HepG2 (cell line): ENCODE data around the gene TACC3. TPM values are rescaled to one million over a fixed set of nuclear protein-coding genes. Genes with fewer than 3 reads are reported as not detected.
A peak's percentile ranks its signal among the peaks of the same experiment; 100 is the strongest.

Experiments
- FOSL1 ChIP-seq: sonication (generic); formaldehyde crosslinking; IDR thresholded peaks from 2 replicates; pipeline ENCODE4 v1.9.0; 2021; ENCODE audit warnings: missing genetic modification reagents, borderline replicate concordance
- MTA3 ChIP-seq: sonication (generic); formaldehyde crosslinking; IDR thresholded peaks from 2 replicates; pipeline ENCODE4 v1.4.0; 2020; ENCODE audit warnings: missing genetic modification reagents
- SNAPC2 ChIP-seq: sonication (generic); formaldehyde crosslinking; IDR thresholded peaks from 2 replicates; pipeline ENCODE4 v1.8.1; 2022; ENCODE audit warnings: mild to moderate bottlenecking, missing genetic modification reagents
- SP140L ChIP-seq: sonication (generic); formaldehyde crosslinking; IDR thresholded peaks from 2 replicates; pipeline ENCODE4 v1.4.0; 2020; ENCODE audit warnings: missing genetic modification reagents, borderline replicate concordance
- SRSF1 ChIP-seq: fragments of 200-400 bp; formaldehyde crosslinking; optimal IDR thresholded peaks from 2 replicates; pipeline ENCODE3; 2017; ENCODE audit warnings: mild to moderate bottlenecking, low read depth, low read length, moderate library complexity
- ZFP90 ChIP-seq: sonication (generic); formaldehyde crosslinking; IDR thresholded peaks from 2 replicates; pipeline ENCODE4 v1.8.0; 2022; ENCODE audit warnings: missing genetic modification reagents, mild to moderate bottlenecking, inconsistent platforms, borderline replicate concordance
- ZNF468 ChIP-seq: sonication (generic); formaldehyde crosslinking; IDR thresholded peaks from 2 replicates; pipeline ENCODE4 v1.8.0; 2022; ENCODE audit warnings: mild to moderate bottlenecking, moderate library complexity, missing genetic modification reagents
- ZNF83 ChIP-seq: sonication (generic); formaldehyde crosslinking; IDR thresholded peaks from 2 replicates; pipeline ENCODE4 v1.4.0; 2020; ENCODE audit warnings: missing genetic modification reagents, mild to moderate bottlenecking, borderline replicate concordance
- polyA plus RNA-seq, 8 experiments: library from polyadenylated mRNA; depleted of rRNA in 3 of 8; stranded (reverse) in 7 of 8; unstranded in 1 of 8; fragments of >200 nt; fragmentation: Illumina TruSeq in 4 of 8; extraction: Trizol in 4 of 8; gene quantifications; 2 replicates each; pipeline versions ENCODE4 v1.2.1 to v1.2.3, GENCODE V29; 2011 to 2016; ENCODE audit warnings: low read depth in 4 of 8, missing spikeins in 1 of 8, mixed read lengths in 1 of 8; ENCODE audit not compliant: insufficient read depth in 1 of 8
- total RNA-seq, 5 experiments: library from RNA; depleted of rRNA; stranded (reverse); fragments of >200 nt; fragmentation: Illumina TruSeq; extraction: Trizol; gene quantifications; 2 replicates each; pipeline ENCODE4 v1.2.3, GENCODE V29; 2016; ENCODE audit warnings: low read depth in 1 of 5
- TF ChIP-seq, protein P1 (sequence below): sonication (generic); formaldehyde crosslinking; IDR thresholded peaks from 2 replicates; pipeline ENCODE4 v1.4.0; 2020; ENCODE audit warnings: mild to moderate bottlenecking, missing genetic modification reagents
- TF ChIP-seq, protein P2 (sequence below): sonication (generic); formaldehyde crosslinking; IDR thresholded peaks from 2 replicates; pipeline ENCODE4 v1.5.0; 2020; ENCODE audit warnings: missing genetic modification reagents
- TF ChIP-seq, protein P3 (sequence below): sonication (generic); formaldehyde crosslinking; IDR thresholded peaks from 2 replicates; pipeline ENCODE4 v1.5.1; 2020; ENCODE audit warnings: mild to moderate bottlenecking, missing genetic modification reagents
- TF ChIP-seq, protein P4 (sequence below): sonication (generic); formaldehyde crosslinking; IDR thresholded peaks from 2 replicates; pipeline ENCODE4 v1.5.0; 2020; ENCODE audit warnings: mild to moderate bottlenecking, missing genetic modification reagents, borderline replicate concordance
- TF ChIP-seq, protein P5 (sequence below): sonication (generic); formaldehyde crosslinking; IDR thresholded peaks from 2 replicates; pipeline ENCODE4 v1.5.0; 2020; ENCODE audit warnings: mild to moderate bottlenecking, missing genetic modification reagents
- TF ChIP-seq, protein P6 (sequence below): sonication (generic); formaldehyde crosslinking; IDR thresholded peaks from 2 replicates; pipeline ENCODE4 v1.9.0; 2021; ENCODE audit warnings: missing genetic modification reagents, borderline replicate concordance

Gene TACC3
- total and polyA plus RNA-seq, 2 of the 13 experiments (the other 11 are each of a cell fraction or from before 2014, with no cell fraction given) = 20.3 to 21.2 TPM

DNA sequence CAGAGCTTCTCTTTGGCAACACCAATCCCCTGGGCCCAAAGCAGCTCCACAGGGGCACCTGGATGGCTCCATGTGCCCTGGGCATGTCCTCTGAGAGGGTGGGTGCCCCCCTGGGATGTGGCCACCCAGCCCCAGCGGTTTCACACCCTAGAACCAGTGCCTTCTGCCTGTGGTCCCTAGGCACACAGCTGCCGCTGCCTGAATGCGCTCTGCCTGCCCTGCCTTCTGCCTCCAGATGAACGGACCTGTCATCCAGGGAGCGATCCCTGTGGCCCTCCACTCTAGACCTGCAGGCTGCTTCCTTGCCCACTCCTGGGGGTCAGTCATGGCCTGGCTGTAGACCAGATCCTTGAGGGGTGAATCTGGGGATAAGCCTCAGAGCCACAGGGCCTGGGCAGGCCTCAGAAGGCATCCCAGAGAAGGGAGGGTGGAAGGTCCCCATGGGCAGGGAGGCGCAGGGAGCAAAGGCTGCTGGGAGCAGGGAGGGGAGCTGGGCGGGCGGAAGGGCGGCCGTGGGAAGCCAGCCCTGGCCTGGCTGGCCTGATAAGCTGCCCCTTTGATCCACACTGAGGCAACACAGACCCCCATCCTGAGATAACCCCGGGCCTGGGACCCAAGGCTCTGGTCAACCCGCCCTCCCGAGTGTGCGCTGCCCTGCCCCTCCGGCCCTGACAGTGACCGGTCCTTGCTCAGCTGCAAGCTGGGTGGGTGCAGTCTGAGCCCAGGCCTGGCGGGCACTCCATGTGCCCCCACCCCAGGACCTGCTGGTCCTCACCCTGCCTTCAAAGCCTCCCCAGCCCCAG lies 63.7 kb downstream of the TACC3 start (continued):
- peak; percentile 54; the same call in 1 of the 2 replicates for TF ChIP-seq ZFP90 (CRISPR knock-in tag)
- TF ChIP-seq, protein P1, sequence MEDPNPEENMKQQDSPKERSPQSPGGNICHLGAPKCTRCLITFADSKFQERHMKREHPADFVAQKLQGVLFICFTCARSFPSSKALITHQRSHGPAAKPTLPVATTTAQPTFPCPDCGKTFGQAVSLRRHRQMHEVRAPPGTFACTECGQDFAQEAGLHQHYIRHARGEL (CRISPR knock-in tag) = no peak
- peak; percentile 18 for TF ChIP-seq SRSF1
- TF ChIP-seq FOSL1 (CRISPR knock-in tag) = no peak
- TF ChIP-seq, protein P2, sequence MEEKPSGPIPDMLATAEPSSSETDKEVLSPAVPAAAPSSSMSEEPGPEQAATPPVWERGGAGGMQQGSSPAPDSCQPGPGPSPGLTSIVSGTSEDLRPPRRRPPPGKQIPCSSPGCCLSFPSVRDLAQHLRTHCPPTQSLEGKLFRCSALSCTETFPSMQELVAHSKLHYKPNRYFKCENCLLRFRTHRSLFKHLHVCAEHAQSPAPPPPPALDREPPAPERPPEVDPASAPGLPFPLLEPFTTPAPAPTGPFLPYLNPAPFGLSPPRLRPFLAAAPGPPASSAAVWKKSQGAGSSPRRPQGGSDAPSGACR (CRISPR knock-in tag) = peak; percentile 81; the same call in 1 of the 2 replicates
- 0 out of 2 replicates have a peak, but pooled peaks have one; percentile 29 for TF ChIP-seq ZNF468 (CRISPR knock-in tag)
- no peak for TF ChIP-seq ZNF83
- TF ChIP-seq, protein P3, sequence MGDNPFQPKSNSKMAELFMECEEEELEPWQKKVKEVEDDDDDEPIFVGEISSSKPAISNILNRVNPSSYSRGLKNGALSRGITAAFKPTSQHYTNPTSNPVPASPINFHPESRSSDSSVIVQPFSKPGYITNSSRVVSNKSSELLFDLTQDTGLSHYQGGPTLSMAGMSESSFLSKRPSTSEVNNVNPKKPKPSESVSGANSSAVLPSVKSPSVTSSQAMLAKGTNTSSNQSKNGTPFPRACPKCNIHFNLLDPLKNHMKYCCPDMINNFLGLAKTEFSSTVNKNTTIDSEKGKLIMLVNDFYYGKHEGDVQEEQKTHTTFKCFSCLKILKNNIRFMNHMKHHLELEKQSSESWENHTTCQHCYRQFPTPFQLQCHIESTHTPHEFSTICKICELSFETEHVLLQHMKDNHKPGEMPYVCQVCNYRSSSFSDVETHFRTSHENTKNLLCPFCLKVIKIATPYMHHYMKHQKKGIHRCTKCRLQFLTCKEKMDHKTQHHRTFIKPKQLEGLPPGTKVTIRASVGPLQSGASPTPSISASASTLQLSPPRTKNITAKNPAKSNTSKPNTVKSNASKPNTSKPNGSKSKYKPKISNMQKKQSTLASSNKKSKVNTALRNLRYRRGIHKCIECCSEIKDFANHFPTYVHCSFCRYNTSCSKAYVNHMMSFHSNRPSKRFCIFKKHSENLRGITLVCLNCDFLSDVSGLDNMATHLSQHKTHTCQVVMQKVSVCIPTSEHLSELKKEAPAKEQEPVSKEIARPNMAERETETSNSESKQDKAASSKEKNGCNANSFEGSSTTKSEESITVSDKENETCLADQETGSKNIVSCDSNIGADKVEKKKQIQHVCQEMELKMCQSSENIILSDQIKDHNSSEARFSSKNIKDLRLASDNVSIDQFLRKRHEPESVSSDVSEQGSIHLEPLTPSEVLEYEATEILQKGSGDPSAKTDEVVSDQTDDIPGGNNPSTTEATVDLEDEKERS = no peak
- TF ChIP-seq, protein P4, sequence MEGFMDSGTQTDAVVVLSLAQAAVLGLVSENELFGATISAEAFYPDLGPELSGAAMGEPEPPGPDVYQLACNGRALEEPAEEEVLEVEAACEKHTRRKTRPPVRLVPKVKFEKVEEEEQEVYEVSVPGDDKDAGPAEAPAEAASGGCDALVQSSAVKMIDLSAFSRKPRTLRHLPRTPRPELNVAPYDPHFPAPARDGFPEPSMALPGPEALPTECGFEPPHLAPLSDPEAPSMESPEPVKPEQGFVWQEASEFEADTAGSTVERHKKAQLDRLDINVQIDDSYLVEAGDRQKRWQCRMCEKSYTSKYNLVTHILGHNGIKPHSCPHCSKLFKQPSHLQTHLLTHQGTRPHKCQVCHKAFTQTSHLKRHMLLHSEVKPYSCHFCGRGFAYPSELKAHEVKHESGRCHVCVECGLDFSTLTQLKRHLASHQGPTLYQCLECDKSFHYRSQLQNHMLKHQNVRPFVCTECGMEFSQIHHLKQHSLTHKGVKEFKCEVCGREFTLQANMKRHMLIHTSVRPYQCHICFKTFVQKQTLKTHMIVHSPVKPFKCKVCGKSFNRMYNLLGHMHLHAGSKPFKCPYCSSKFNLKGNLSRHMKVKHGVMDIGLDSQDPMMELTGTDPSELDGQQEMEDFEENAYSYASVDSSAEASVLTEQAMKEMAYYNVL (CRISPR knock-in tag) = peak; percentile 40; the same call in 1 of the 2 replicates
- no peak for TF ChIP-seq MTA3 (CRISPR knock-in tag)
- TF ChIP-seq, protein P5, sequence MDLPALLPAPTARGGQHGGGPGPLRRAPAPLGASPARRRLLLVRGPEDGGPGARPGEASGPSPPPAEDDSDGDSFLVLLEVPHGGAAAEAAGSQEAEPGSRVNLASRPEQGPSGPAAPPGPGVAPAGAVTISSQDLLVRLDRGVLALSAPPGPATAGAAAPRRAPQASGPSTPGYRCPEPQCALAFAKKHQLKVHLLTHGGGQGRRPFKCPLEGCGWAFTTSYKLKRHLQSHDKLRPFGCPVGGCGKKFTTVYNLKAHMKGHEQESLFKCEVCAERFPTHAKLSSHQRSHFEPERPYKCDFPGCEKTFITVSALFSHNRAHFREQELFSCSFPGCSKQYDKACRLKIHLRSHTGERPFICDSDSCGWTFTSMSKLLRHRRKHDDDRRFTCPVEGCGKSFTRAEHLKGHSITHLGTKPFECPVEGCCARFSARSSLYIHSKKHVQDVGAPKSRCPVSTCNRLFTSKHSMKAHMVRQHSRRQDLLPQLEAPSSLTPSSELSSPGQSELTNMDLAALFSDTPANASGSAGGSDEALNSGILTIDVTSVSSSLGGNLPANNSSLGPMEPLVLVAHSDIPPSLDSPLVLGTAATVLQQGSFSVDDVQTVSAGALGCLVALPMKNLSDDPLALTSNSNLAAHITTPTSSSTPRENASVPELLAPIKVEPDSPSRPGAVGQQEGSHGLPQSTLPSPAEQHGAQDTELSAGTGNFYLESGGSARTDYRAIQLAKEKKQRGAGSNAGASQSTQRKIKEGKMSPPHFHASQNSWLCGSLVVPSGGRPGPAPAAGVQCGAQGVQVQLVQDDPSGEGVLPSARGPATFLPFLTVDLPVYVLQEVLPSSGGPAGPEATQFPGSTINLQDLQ (CRISPR knock-in tag) = no peak
- TF ChIP-seq, protein P6, sequence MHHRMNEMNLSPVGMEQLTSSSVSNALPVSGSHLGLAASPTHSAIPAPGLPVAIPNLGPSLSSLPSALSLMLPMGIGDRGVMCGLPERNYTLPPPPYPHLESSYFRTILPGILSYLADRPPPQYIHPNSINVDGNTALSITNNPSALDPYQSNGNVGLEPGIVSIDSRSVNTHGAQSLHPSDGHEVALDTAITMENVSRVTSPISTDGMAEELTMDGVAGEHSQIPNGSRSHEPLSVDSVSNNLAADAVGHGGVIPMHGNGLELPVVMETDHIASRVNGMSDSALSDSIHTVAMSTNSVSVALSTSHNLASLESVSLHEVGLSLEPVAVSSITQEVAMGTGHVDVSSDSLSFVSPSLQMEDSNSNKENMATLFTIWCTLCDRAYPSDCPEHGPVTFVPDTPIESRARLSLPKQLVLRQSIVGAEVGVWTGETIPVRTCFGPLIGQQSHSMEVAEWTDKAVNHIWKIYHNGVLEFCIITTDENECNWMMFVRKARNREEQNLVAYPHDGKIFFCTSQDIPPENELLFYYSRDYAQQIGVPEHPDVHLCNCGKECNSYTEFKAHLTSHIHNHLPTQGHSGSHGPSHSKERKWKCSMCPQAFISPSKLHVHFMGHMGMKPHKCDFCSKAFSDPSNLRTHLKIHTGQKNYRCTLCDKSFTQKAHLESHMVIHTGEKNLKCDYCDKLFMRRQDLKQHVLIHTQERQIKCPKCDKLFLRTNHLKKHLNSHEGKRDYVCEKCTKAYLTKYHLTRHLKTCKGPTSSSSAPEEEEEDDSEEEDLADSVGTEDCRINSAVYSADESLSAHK (CRISPR knock-in tag) = no peak
- TF ChIP-seq SP140L = no peak
- TF ChIP-seq SNAPC2 = no peak
